Endodermal cell (in vitro differentiated cells): Measurements from ENCODE around the gene SEMA6D. TPM values are rescaled to one million over a fixed set of nuclear protein-coding genes. Genes with fewer than 3 reads are reported as not detected.

Experiments
- DNase-seq: peaks from one replicate; pipeline ENCODE4 v3.0.0-alpha.2; 2017
- H3K27ac ChIP-seq: 2 replicates; pipeline ENCODE4 v1.5.1; 2013; ENCODE audit warnings: mild to moderate bottlenecking, low read depth, low read length, moderate library complexity
- H3K27me3 ChIP-seq: 2 replicates; pipeline ENCODE4 v1.6.1; 2013; ENCODE audit warnings: mild to moderate bottlenecking, low read length, moderate library complexity; ENCODE audit not compliant: insufficient read depth, control insufficient read depth, poor library complexity, severe bottlenecking
- H3K36me3 ChIP-seq: 2 replicates; pipeline ENCODE4 v1.7.0; 2013; ENCODE audit warnings: mild to moderate bottlenecking, low read length, moderate library complexity; ENCODE audit not compliant: control insufficient read depth, insufficient read depth
- H3K4me1 ChIP-seq: one replicate; pipeline ENCODE4 v1.7.0; 2013; ENCODE audit warnings: low read length; ENCODE audit not compliant: control insufficient read depth, insufficient read depth
- H3K4me3 ChIP-seq: 2 replicates; pipeline ENCODE4 v1.5.1; 2013; ENCODE audit warnings: mild to moderate bottlenecking, low read length, moderate library complexity
- H3K9ac ChIP-seq: 2 replicates; pipeline ENCODE4 v1.6.1; 2013; ENCODE audit warnings: mild to moderate bottlenecking, low read length, moderate library complexity; ENCODE audit not compliant: poor library complexity, severe bottlenecking; ENCODE audit errors: extremely low read depth
- H3K9me3 ChIP-seq: 2 replicates; pipeline ENCODE4 v1.6.1; 2013; ENCODE audit warnings: mild to moderate bottlenecking, low read length, moderate library complexity; ENCODE audit not compliant: control insufficient read depth
- H3K27ac Mint-ChIP-seq: 2 replicates; pipeline ENCODE4 v1.8.0; 2020; ENCODE audit warnings: mixed read lengths
- H3K27me3 Mint-ChIP-seq: 2 replicates; pipeline ENCODE4 v1.8.0; 2021; ENCODE audit warnings: mild to moderate bottlenecking, mixed read lengths; ENCODE audit not compliant: insufficient read depth
- H3K36me3 Mint-ChIP-seq: 2 replicates; pipeline ENCODE4 v1.8.0; 2020; ENCODE audit warnings: low read depth, mixed read lengths
- H3K4me1 Mint-ChIP-seq: 2 replicates; pipeline ENCODE4 v1.8.0; 2020; ENCODE audit warnings: mixed read lengths
- H3K4me3 Mint-ChIP-seq: 2 replicates; pipeline ENCODE4 v1.8.0; 2020; ENCODE audit warnings: mild to moderate bottlenecking, moderate library complexity, mixed read lengths
- H3K9me3 Mint-ChIP-seq: 2 replicates; pipeline ENCODE4 v1.8.0; 2020; ENCODE audit warnings: mild to moderate bottlenecking, mixed read lengths
- WGBS, 2 experiments: methylation state at CpG; one replicate each; pipeline versions ENCODE4 v1.1.5 to v1.1.7; 2013; ENCODE audit warnings: missing lambda C conversion rate in 2 of 2, mixed read lengths in 1 of 2; ENCODE audit not compliant: insufficient coverage in 1 of 2, insufficient read length in 1 of 2; 5-methylcytosine and 5-hydroxymethylcytosine counted together
- total RNA-seq, 2 donors: library from RNA; stranded (reverse); fragmentation: NEBNext Ultra II Directional in 1 of 2; extraction: Animal tissue kit (Norgen Biotek cat#: 25700) in 1 of 2; gene quantifications; 2 replicates in 1 of 2; 3 replicates in 1 of 2; pipeline ENCODE4 v1.2.1, GENCODE V29; 2021
- TF ChIP-seq, protein P1 (sequence below): fragments of 200-600 bp; sonication (generic); conservative IDR thresholded peaks from 2 replicates; pipeline ENCODE4 v1.5.0; 2021; ENCODE audit warnings: antibody characterized with exemption, mild to moderate bottlenecking

The SEMA6D gene
- total RNA-seq, 2 donors from 2014 or later: 23.6 to 48.7 TPM

DNA sequence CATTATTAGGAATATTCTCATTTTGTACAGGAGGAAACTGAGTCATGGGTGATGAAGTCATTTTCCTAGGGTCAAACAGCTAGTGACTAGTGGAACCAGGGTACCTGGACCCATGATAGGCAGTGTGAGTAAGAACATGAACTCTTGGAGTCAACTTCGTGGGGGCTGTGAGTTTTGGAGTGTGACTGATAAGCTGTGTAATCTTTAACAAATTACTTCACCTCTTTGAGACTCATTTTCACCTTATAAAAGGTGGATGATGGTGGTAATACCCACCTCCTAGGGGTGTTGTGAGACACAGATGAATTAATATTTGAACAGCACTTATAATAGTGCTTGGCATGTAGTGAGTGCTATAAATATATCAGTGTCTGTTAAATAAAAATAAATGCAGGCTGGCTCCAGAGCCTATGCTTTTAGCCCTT lies 9.1 kb downstream of the SEMA6D start:
- no peak overlapping the region for H3K27ac ChIP-seq
- Mint-ChIP-seq H3K4me1 (peaks cover 60% of the 10 kb centered on the region), H3K9me3 (no peaks in the 10 kb centered on the region), H3K27me3 (peaks cover 2% of the 10 kb centered on the region), H3K4me3 (no peak overlapping the region), H3K36me3 (peaks cover 33% of the 10 kb centered on the region), H3K27ac (no peak overlapping the region)
- peaks cover 46% of the 10 kb centered on the region for H3K36me3 ChIP-seq
- no peaks in the 10 kb centered on the region for H3K9me3 ChIP-seq
- no peak overlapping the region for H3K9ac ChIP-seq
- DNase-seq: no peak
- TF ChIP-seq, protein P1, sequence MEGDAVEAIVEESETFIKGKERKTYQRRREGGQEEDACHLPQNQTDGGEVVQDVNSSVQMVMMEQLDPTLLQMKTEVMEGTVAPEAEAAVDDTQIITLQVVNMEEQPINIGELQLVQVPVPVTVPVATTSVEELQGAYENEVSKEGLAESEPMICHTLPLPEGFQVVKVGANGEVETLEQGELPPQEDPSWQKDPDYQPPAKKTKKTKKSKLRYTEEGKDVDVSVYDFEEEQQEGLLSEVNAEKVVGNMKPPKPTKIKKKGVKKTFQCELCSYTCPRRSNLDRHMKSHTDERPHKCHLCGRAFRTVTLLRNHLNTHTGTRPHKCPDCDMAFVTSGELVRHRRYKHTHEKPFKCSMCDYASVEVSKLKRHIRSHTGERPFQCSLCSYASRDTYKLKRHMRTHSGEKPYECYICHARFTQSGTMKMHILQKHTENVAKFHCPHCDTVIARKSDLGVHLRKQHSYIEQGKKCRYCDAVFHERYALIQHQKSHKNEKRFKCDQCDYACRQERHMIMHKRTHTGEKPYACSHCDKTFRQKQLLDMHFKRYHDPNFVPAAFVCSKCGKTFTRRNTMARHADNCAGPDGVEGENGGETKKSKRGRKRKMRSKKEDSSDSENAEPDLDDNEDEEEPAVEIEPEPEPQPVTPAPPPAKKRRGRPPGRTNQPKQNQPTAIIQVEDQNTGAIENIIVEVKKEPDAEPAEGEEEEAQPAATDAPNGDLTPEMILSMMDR: no peak
- H3K27me3 ChIP-seq: no peaks in the 10 kb centered on the region
- no CpG with 5 or more reads among the region's 1 CpG for WGBS, 2 experiments
- H3K4me1 ChIP-seq: peaks cover 8% of the 10 kb centered on the region
- H3K4me3 ChIP-seq: peak overlapping the region; percentile 1

GRCh38 chr15:47727137-47727536 lies 9.8 kb downstream of the SEMA6D start:
- H3K36me3 Mint-ChIP-seq: peaks cover 26% of the 10 kb centered on the region
- H3K27ac ChIP-seq: no peak overlapping the region

DNA sequence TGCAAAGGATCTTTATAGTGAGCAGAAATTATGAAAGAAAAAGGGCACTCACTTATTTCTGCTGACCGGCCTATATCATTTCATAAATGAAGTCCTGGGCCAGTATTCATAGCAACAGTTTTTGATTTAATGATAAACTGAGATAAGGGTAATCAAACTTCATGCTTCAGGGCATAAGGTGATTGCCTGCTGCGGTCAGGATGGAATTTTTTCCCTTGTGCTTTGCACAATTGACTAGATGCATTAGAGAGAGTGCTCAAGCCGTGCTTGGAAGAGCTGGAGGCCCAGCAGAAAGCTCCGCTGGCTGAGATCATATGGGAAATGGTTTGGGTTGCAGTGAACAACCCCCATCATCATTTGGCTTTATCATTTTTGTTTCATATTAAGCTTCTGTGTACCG lies 10.4 kb downstream of the SEMA6D start:
- no peak overlapping the region for H3K27ac ChIP-seq
- H3K36me3 ChIP-seq: peaks cover 45% of the 10 kb centered on the region
- H3K27me3 ChIP-seq: no peaks in the 10 kb centered on the region
- H3K36me3 Mint-ChIP-seq: peaks cover 22% of the 10 kb centered on the region
- no peaks in the 10 kb centered on the region for H3K27me3 Mint-ChIP-seq
- H3K27ac Mint-ChIP-seq: no peak overlapping the region
- no peaks in the 10 kb centered on the region for H3K9me3 ChIP-seq
- no peak for DNase-seq
- no peaks in the 10 kb centered on the region for H3K9me3 Mint-ChIP-seq
- H3K4me3 ChIP-seq: no peak overlapping the region
- 99 to 100% methylated on average over 3 to 5 of the region's 5 CpGs for WGBS, 2 experiments
- H3K9ac ChIP-seq: no peak overlapping the region
- TF ChIP-seq, protein P1: no peak
- peaks cover 5% of the 10 kb centered on the region for H3K4me1 ChIP-seq
- H3K4me1 Mint-ChIP-seq: peaks cover 57% of the 10 kb centered on the region
- no peak overlapping the region for H3K4me3 Mint-ChIP-seq

More at GRCh38 chr15:47727137-47727536, 9.8 kb downstream of the SEMA6D start:
- Histone ChIP-seq H3K36me3 (peaks cover 47% of the 10 kb centered on the region), H3K4me1 (peaks cover 5% of the 10 kb centered on the region), H3K9me3 (no peaks in the 10 kb centered on the region), H3K9ac (no peak overlapping the region), H3K27me3 (no peaks in the 10 kb centered on the region), H3K4me3 (no peak overlapping the region)
- TF ChIP-seq, protein P1: no peak
- no peak overlapping the region for H3K4me3 Mint-ChIP-seq
- H3K4me1 Mint-ChIP-seq: peaks cover 53% of the 10 kb centered on the region
- no peaks in the 10 kb centered on the region for H3K9me3 Mint-ChIP-seq
- H3K27me3 Mint-ChIP-seq: no peaks in the 10 kb centered on the region
- H3K27ac Mint-ChIP-seq: no peak overlapping the region
- 95 to 96% methylated on average over 4 of the region's 4 CpGs for WGBS, 2 experiments
- no peak for DNase-seq
